Measurements from ENCODE around the gene HRK. TPM values are rescaled to one million over a fixed set of nuclear protein-coding genes. Genes with fewer than 3 reads are reported as not detected.
A peak's percentile ranks its signal among the peaks of the same experiment; 100 is the strongest.

Gene HRK
- total and polyA plus RNA-seq, 2 of the 13 experiments (the other 11 are each of a cell fraction or from before 2014, with no cell fraction given): 0.02 TPM; not detected in 1

DNA sequence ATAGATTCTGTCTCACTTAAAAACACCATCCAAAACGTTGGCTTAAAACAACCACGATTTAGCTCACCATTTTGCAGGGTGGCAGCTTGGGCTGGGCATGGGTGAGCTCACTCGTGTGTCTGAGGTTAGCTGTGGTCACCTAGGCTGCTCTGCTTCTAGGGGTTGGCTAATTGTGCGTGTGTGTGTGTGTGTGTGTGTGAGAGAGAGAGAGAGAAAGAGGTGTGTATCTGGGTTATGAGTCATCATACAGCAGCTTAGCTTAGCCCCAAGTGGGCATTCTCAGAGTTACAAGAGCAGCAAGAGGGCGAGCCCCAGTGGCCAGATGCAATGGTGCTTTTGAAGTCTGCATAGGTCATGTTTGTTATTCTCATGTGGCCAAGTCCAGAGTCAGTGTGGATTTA, 35.5 kb upstream of the HRK start (continued):
- TF ChIP-seq, protein P1, sequence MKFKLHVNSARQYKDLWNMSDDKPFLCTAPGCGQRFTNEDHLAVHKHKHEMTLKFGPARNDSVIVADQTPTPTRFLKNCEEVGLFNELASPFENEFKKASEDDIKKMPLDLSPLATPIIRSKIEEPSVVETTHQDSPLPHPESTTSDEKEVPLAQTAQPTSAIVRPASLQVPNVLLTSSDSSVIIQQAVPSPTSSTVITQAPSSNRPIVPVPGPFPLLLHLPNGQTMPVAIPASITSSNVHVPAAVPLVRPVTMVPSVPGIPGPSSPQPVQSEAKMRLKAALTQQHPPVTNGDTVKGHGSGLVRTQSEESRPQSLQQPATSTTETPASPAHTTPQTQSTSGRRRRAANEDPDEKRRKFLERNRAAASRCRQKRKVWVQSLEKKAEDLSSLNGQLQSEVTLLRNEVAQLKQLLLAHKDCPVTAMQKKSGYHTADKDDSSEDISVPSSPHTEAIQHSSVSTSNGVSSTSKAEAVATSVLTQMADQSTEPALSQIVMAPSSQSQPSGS (CRISPR knock-in tag; IDR thresholded peaks at IDR 0.05): peak; percentile 55; the same call in 1 of the 2 replicates
- TF ChIP-seq ZSCAN30 (CRISPR knock-in tag; IDR thresholded peaks at IDR 0.05): no peak
- TF ChIP-seq MEIS2 (CRISPR knock-in tag; IDR thresholded peaks at IDR 0.05): no peak
- 0 out of 2 replicates have a peak, but pooled peaks have one; percentile 52 for TF ChIP-seq ZSCAN25 (CRISPR knock-in tag; IDR thresholded peaks at IDR 0.05)
- TF ChIP-seq HES4 (CRISPR knock-in tag; IDR thresholded peaks at IDR 0.05; ENCODE audit: borderline replicate concordance): no peak
- TF ChIP-seq, protein P2, sequence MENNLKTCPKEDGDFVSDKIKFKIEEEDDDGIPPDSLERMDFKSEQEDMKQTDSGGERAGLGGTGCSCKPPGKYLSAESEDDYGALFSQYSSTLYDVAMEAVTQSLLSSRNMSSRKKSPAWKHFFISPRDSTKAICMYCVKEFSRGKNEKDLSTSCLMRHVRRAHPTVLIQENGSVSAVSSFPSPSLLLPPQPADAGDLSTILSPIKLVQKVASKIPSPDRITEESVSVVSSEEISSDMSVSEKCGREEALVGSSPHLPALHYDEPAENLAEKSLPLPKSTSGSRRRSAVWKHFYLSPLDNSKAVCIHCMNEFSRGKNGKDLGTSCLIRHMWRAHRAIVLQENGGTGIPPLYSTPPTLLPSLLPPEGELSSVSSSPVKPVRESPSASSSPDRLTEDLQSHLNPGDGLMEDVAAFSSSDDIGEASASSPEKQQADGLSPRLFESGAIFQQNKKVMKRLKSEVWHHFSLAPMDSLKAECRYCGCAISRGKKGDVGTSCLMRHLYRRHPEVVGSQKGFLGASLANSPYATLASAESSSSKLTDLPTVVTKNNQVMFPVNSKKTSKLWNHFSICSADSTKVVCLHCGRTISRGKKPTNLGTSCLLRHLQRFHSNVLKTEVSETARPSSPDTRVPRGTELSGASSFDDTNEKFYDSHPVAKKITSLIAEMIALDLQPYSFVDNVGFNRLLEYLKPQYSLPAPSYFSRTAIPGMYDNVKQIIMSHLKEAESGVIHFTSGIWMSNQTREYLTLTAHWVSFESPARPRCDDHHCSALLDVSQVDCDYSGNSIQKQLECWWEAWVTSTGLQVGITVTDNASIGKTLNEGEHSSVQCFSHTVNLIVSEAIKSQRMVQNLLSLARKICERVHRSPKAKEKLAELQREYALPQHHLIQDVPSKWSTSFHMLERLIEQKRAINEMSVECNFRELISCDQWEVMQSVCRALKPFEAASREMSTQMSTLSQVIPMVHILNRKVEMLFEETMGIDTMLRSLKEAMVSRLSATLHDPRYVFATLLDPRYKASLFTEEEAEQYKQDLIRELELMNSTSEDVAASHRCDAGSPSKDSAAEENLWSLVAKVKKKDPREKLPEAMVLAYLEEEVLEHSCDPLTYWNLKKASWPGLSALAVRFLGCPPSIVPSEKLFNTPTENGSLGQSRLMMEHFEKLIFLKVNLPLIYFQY (CRISPR knock-in tag; IDR thresholded peaks at IDR 0.05; ENCODE audit: borderline replicate concordance): no peak
- no peak for TF ChIP-seq HNRNPLL (IDR thresholded peaks at IDR 0.05; ENCODE audit: low read depth, low read length, poor library complexity, severe bottlenecking)
- TF ChIP-seq, protein P3, sequence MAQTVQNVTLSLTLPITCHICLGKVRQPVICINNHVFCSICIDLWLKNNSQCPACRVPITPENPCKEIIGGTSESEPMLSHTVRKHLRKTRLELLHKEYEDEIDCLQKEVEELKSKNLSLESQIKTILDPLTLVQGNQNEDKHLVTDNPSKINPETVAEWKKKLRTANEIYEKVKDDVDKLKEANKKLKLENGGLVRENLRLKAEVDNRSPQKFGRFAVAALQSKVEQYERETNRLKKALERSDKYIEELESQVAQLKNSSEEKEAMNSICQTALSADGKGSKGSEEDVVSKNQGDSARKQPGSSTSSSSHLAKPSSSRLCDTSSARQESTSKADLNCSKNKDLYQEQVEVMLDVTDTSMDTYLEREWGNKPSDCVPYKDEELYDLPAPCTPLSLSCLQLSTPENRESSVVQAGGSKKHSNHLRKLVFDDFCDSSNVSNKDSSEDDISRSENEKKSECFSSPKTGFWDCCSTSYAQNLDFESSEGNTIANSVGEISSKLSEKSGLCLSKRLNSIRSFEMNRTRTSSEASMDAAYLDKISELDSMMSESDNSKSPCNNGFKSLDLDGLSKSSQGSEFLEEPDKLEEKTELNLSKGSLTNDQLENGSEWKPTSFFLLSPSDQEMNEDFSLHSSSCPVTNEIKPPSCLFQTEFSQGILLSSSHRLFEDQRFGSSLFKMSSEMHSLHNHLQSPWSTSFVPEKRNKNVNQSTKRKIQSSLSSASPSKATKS (CRISPR knock-in tag; IDR thresholded peaks at IDR 0.05): no peak
- TF ChIP-seq HOXA3 (CRISPR knock-in tag; IDR thresholded peaks at IDR 0.05): no peak; the same call in 1 of the 2 replicates
- 0 out of 2 replicates have a peak, but pooled peaks have one; percentile 58 for TF ChIP-seq ZNF292 (CRISPR knock-in tag; IDR thresholded peaks at IDR 0.05; ENCODE audit: borderline replicate concordance, low read depth)
- TF ChIP-seq POLR2G (IDR thresholded peaks at IDR 0.05; ENCODE audit: low read depth, low read length): no peak
- TF ChIP-seq RAD21 (CRISPR knock-in tag; IDR thresholded peaks at IDR 0.05): peak; percentile 76
- peak; percentile 78 for TF ChIP-seq CREB1 (IDR thresholded peaks at IDR 0.05)
- TF ChIP-seq CREB1 (CRISPR knock-in tag; IDR thresholded peaks at IDR 0.05): no peak
- TF ChIP-seq PHB2 (IDR thresholded peaks at IDR 0.05; ENCODE audit: partially characterized antibody): no peak
- TF ChIP-seq, protein P4, sequence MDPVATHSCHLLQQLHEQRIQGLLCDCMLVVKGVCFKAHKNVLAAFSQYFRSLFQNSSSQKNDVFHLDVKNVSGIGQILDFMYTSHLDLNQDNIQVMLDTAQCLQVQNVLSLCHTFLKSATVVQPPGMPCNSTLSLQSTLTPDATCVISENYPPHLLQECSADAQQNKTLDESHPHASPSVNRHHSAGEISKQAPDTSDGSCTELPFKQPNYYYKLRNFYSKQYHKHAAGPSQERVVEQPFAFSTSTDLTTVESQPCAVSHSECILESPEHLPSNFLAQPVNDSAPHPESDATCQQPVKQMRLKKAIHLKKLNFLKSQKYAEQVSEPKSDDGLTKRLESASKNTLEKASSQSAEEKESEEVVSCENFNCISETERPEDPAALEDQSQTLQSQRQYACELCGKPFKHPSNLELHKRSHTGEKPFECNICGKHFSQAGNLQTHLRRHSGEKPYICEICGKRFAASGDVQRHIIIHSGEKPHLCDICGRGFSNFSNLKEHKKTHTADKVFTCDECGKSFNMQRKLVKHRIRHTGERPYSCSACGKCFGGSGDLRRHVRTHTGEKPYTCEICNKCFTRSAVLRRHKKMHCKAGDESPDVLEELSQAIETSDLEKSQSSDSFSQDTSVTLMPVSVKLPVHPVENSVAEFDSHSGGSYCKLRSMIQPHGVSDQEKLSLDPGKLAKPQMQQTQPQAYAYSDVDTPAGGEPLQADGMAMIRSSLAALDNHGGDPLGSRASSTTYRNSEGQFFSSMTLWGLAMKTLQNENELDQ (CRISPR knock-in tag; IDR thresholded peaks at IDR 0.05; ENCODE audit: borderline replicate concordance): no peak
- TF ChIP-seq THAP8 (CRISPR knock-in tag; IDR thresholded peaks at IDR 0.05; ENCODE audit: borderline replicate concordance): no peak
- TF ChIP-seq NFKB2 (CRISPR knock-in tag; IDR thresholded peaks at IDR 0.05; ENCODE audit: borderline replicate concordance): no peak
- no peak for TF ChIP-seq HMGA1 (CRISPR knock-in tag; conservative IDR thresholded peaks at IDR 0.05)
